Vagina (tissue), 2 donors: Measurements from ENCODE around the gene CARHSP1. TPM values are rescaled to one million over a fixed set of nuclear protein-coding genes. Genes with fewer than 3 reads are reported as not detected.

Experiments used
- DNase-seq, 2 donors: peaks; one replicate each; pipeline ENCODE4 v3.0.0-alpha.2; 2017; ENCODE audit errors: extremely low spot score in 2 of 2
- H3K27ac ChIP-seq: fragments of 200-600 bp; sonication (generic); one replicate; pipeline ENCODE4 v1.5.1; 2019
- H3K27me3 ChIP-seq: fragments of 200-600 bp; sonication (generic); one replicate; pipeline ENCODE4 v1.5.1; 2019
- H3K36me3 ChIP-seq, 2 donors: fragments of 200-600 bp; sonication (generic); one replicate each; pipeline ENCODE4 v1.5.1; 2017 to 2019
- H3K4me1 ChIP-seq: fragments of 200-600 bp; sonication (generic); one replicate; pipeline ENCODE4 v1.5.1; 2019
- H3K4me3 ChIP-seq, 2 donors: fragments of 200-600 bp; sonication (generic); 1 replicate in 1 of 2; 2 replicates in 1 of 2; pipeline ENCODE4 v1.5.1; 2016 to 2019
- H3K9me3 ChIP-seq: fragments of 200-600 bp; sonication (generic); one replicate; pipeline ENCODE4 v1.5.1; 2019
- POLR2A ChIP-seq, 2 donors: fragments of 450-650 bp; IDR thresholded peaks; one replicate each; pipeline ENCODE4 v1.6.1; 2017; ENCODE audit warnings: antibody characterized with exemption in 2 of 2, mild to moderate bottlenecking in 2 of 2, moderate library complexity in 2 of 2
- POLR2AphosphoS5 ChIP-seq, 2 donors: sonication (generic); formaldehyde crosslinking; IDR thresholded peaks; one replicate each; pipeline ENCODE4 v1.9.0; 2017; ENCODE audit warnings: antibody characterized with exemption in 2 of 2, mild to moderate bottlenecking in 2 of 2, low read depth in 1 of 2; ENCODE audit not compliant: insufficient read depth in 1 of 2
- intact Hi-C: fragments of 100-400 bp; cut with DNase I; formaldehyde crosslinking; loops from one replicate; pipeline ENCODE4 v1.15.1; 2023
- total RNA-seq: library from RNA; depleted of rRNA; stranded (reverse); fragments of >200 nt; gene quantifications from one replicate; pipeline ENCODE4 v1.2.3, GENCODE V29; 2016
- TF ChIP-seq, protein P1 (sequence below), 3 experiments: fragments of 450-650 bp in 2 of 3; fragments of 200-600 bp in 1 of 3; sonication (generic) in 1 of 3; IDR thresholded peaks; one replicate each; pipeline ENCODE4 v1.5.1; 2017 to 2019; ENCODE audit warnings: antibody characterized with exemption in 3 of 3, mild to moderate bottlenecking in 2 of 3, moderate library complexity in 2 of 3

Gene CARHSP1
- total RNA-seq, 1 donor from 2014 or later = 125 TPM

DNA sequence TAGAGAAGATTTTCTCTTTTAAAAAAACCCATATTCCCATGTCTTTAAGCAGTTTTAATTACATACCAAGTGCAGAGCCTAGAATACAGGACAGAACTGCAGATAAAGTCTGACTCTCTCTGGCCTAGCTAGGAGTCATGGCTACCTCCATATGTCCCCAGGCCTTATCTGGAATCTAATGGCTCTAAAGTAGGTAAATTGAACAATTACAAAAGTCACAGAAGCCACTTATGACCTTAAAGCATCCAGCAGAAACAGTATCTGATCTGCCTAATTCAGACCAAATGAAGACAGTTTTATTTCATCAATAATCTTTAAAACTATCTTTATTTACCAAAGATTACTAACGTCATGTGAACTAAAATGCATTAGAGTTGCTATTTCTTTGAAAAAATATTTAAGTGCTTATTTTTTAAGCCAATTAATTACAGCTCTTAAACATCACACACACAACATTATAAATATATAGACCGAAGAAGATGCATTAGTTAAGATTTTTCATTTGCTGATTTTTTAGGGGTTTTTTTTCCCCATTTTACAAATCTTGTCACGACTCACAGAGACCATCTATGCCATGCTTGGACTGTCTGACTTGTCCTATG, 42.4 kb downstream of the CARHSP1 start:
- Histone ChIP-seq H3K4me3 (no peak overlapping the region), H3K27me3 (no peaks in the 10 kb centered on the region), H3K36me3 (peaks cover 0 to 4% of the 10 kb centered on the region in 2 donors), H3K27ac (no peak overlapping the region), H3K9me3 (no peaks in the 10 kb centered on the region), H3K4me1 (no peaks in the 10 kb centered on the region)
- no peak for DNase-seq
- no peak for TF ChIP-seq POLR2A (IDR thresholded peaks at IDR 0.05)
- TF ChIP-seq POLR2AphosphoS5 (IDR thresholded peaks at IDR 0.05; ENCODE audit: insufficient read depth in 1 of 2, low read depth in 1 of 2) = no peak
- TF ChIP-seq, protein P1, sequence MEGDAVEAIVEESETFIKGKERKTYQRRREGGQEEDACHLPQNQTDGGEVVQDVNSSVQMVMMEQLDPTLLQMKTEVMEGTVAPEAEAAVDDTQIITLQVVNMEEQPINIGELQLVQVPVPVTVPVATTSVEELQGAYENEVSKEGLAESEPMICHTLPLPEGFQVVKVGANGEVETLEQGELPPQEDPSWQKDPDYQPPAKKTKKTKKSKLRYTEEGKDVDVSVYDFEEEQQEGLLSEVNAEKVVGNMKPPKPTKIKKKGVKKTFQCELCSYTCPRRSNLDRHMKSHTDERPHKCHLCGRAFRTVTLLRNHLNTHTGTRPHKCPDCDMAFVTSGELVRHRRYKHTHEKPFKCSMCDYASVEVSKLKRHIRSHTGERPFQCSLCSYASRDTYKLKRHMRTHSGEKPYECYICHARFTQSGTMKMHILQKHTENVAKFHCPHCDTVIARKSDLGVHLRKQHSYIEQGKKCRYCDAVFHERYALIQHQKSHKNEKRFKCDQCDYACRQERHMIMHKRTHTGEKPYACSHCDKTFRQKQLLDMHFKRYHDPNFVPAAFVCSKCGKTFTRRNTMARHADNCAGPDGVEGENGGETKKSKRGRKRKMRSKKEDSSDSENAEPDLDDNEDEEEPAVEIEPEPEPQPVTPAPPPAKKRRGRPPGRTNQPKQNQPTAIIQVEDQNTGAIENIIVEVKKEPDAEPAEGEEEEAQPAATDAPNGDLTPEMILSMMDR (IDR thresholded peaks at IDR 0.05) = no peak
- intact Hi-C loops = no loop called here

DNA sequence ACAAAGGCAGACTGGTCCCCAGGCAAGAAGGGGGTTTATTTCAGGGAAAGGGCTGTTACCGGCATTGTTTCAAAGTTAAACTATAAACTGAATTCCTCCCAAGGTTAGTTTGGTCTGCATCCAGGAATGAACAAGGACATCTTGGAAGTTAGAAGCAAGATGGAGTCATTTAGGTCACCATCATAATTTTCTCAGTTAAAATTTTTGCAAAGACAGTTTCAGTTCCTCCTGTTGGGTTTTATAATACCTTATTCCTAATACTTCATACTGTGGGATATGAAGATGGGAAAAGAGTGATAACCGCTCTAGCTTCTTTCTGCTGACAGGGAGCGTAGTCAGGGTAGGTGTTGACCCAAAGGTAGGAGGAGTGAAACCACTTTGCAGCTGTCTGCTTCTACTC, 46.4 kb downstream of the CARHSP1 start:
- intact Hi-C loops = no loop called here
- Histone ChIP-seq H3K9me3 (no peaks in the 10 kb centered on the region), H3K4me1 (no peaks in the 10 kb centered on the region), H3K36me3 (peaks cover 0 to 19% of the 10 kb centered on the region in 2 donors), H3K4me3 (no peak overlapping the region), H3K27ac (no peak overlapping the region), H3K27me3 (no peaks in the 10 kb centered on the region)
- no peak for DNase-seq
- TF ChIP-seq POLR2A (IDR thresholded peaks at IDR 0.05) (no peak), POLR2AphosphoS5 (IDR thresholded peaks at IDR 0.05; ENCODE audit: insufficient read depth in 1 of 2, low read depth in 1 of 2) (no peak)
- TF ChIP-seq, protein P1 (IDR thresholded peaks at IDR 0.05) = no peak

DNA sequence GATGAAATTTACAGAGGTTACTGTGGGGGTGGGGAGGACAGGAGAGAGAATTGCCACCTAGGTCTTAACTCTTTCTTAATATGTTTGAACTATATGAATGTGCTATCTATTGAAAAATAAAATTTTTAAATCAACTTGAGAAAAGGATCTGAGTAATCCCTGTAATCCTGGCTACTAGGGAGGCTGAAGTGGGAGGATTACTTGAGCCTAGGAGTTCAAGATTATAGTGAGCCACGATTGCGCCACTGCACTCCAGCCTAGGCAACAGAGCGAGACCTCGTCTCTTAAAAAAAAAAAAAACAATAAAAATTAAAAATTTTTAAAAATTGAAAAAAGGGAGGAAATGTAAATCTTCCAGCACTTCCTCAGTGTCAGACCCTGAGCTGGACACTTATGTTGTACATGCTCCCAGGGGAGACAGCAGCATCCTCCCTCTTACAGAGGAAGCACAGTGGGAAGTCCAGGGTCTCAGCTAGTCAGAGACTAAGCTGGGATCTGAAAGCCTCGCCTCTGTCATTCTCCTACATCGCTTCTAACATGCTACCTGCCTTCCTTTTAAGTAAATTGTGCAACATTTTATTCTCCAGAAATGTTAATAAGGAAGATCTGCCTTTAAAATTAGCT, 49.3 kb downstream of the CARHSP1 start:
- H3K9me3 ChIP-seq = no peaks in the 10 kb centered on the region
- no peaks in the 10 kb centered on the region for H3K27me3 ChIP-seq
- no peak for TF ChIP-seq POLR2AphosphoS5 (IDR thresholded peaks at IDR 0.05; ENCODE audit: insufficient read depth in 1 of 2, low read depth in 1 of 2)
- TF ChIP-seq, protein P1 (IDR thresholded peaks at IDR 0.05) = no peak
- no peak for TF ChIP-seq POLR2A (IDR thresholded peaks at IDR 0.05)
- intact Hi-C loops = no loop called here
- H3K4me1 ChIP-seq = no peaks in the 10 kb centered on the region
- no peak overlapping the region for H3K4me3 ChIP-seq
- H3K27ac ChIP-seq = no peak overlapping the region
- no peak for DNase-seq
- peaks cover 0 to 37% of the 10 kb centered on the region in 2 donors for H3K36me3 ChIP-seq

DNA sequence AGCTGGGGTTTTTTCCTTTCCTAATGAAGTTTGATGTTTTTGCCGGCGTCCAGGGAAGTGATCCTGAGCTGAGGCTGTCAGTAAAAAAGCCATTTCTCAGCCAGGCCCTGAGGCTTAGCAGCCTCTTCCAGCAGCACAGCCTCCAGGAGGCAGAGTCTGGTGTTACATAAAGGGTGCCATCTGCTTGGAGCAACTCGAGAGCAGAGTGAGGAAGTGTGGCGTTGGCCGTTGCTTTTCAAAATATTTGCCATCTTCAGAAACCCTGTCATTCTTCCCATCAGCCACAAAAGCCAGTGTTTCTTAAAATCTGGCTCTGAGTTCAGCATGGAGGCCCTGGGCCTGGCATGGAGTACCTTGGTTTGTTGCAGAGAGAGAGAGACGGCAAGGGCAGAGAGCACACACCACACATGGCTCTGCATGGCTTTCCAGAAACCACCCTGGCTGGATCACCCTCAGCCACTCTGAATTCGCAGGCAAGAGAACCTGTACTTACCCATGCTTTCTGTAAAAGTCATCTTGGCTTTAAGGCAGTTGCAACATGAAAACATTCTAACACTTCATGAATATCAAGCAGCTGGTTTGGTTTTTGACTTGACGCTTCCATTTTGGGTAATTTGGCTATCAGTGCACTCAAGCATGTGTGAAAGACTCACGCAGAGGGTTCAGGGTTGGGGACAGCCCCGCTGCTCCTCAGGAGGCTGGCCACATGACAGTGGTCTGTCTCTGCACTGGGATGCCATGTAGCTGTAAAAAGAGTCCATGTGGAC, 50.1 kb downstream of the CARHSP1 start:
- Histone ChIP-seq H3K27ac (no peak overlapping the region), H3K4me1 (no peaks in the 10 kb centered on the region), H3K36me3 (peaks cover 0 to 46% of the 10 kb centered on the region in 2 donors), H3K27me3 (no peaks in the 10 kb centered on the region), H3K4me3 (no peak overlapping the region), H3K9me3 (no peaks in the 10 kb centered on the region)
- no peak for DNase-seq
- TF ChIP-seq, protein P1 (IDR thresholded peaks at IDR 0.05) = no peak
- TF ChIP-seq POLR2A (IDR thresholded peaks at IDR 0.05) (no peak), POLR2AphosphoS5 (IDR thresholded peaks at IDR 0.05; ENCODE audit: insufficient read depth in 1 of 2, low read depth in 1 of 2) (no peak)
- intact Hi-C loops = no loop called here
